ENCODE measurements around the gene GLS2.
"Not testable (repeated sequence)": the region's sequence is repeated elsewhere in the genome, so short reads cannot be mapped to it uniquely, and the experiment has no call there.

GRCh38 chr12:56499879-56500278, 11.9 kb upstream of the GLS2 start:
- TF ChIP-seq CTCF, POLR2A, EP300 (IDR thresholded peaks at IDR 0.05): not testable (repeated sequence)
